ENCODE data around the gene ZNF507. TPM values are rescaled to one million over a fixed set of nuclear protein-coding genes. Genes with fewer than 3 reads are reported as not detected.
"Not testable (repeated sequence)": the region's sequence is repeated elsewhere in the genome, so short reads cannot be mapped to it uniquely, and the experiment has no call there.

ZNF507 gene
- total and polyA plus RNA-seq, 12 donors, result 2.7 to 26.6 (median 17.4) TPM

GRCh38 chr19:32418155-32418554, 72.7 kb downstream of the ZNF507 start:
- H3K27me3 ChIP-seq, result no peaks in the 10 kb centered on the region
- peaks cover 0 to 46% (median 0%) of the 10 kb centered on the region in 9 donors for H3K36me3 ChIP-seq
- WGBS, 2 donors, result 91 to 92% methylated on average over 3 of the region's 3 CpGs
- no peak for DNase-seq
- no peaks in the 10 kb centered on the region for H3K9me3 ChIP-seq
- intact Hi-C loops (cut with DNase I), result no loop called here
- TF ChIP-seq CTCF (IDR thresholded peaks at IDR 0.05), result no peak
- H3K27ac ChIP-seq, result no peak overlapping the region
- H3K4me3 ChIP-seq, result no peak overlapping the region
- ATAC-seq, result no peak
- H3K4me1 ChIP-seq, result peaks cover 0 to 18% (median 0%) of the 10 kb centered on the region in 9 donors

- 68 to 70% methylated on average over 7 of the region's 7 CpGs for WGBS, 2 donors
- Histone ChIP-seq H3K27ac (peak overlapping the region in 1 of 10 donors; percentile 49), H3K4me3 (no peak overlapping the region), H3K9me3 (peaks cover 0 to 4% (median 0%) of the 10 kb centered on the region in 11 donors), H3K27me3 (no peaks in the 10 kb centered on the region), H3K36me3 (peaks cover 0 to 29% (median 0%) of the 10 kb centered on the region in 9 donors), H3K4me1 (peaks cover 0 to 18% (median 0%) of the 10 kb centered on the region in 9 donors)
- ATAC-seq (peak in 3 of 8 donors; percentile 47 to 67 (median 47)), DNase-seq (no peak)
- intact Hi-C loops (cut with DNase I), result no loop called here
- no peak for TF ChIP-seq CTCF (IDR thresholded peaks at IDR 0.05)
Measured at GRCh38 chr19:32421589-32422361, 76.4 kb downstream of the ZNF507 start.

DNA sequence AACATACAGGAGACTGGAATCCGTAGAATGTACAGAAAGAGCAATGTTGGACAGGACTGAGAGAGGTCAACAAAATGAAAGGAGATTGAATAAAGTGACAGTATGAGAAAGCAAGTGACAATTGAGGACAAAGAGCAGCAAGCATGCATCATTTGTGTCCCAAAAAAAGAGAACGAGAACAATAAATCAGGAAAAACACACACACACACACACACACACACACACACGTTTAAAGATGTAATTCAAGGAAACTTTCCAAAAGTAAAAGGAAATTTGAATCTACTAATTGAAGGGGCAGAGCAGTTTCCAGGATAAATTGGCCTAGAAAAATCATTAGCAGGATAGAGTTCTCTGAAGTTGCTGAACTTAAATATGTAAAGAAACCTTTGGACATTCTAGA, 77.0 kb downstream of the ZNF507 start:
- ATAC-seq (no peak), DNase-seq (no peak)
- H3K4me3 ChIP-seq, result no peak overlapping the region
- H3K36me3 ChIP-seq, result peaks cover 0 to 25% (median 0%) of the 10 kb centered on the region in 9 donors
- intact Hi-C loops (cut with DNase I), result no loop called here
- peak overlapping the region in 1 of 10 donors; percentile 49 for H3K27ac ChIP-seq
- H3K4me1 ChIP-seq, result peaks cover 0 to 18% (median 0%) of the 10 kb centered on the region in 9 donors
- WGBS, 2 donors, result 68 to 76% methylated on average over 3 of the region's 3 CpGs
- peaks cover 0 to 4% (median 0%) of the 10 kb centered on the region in 11 donors for H3K9me3 ChIP-seq
- no peak for TF ChIP-seq CTCF (IDR thresholded peaks at IDR 0.05)
- H3K27me3 ChIP-seq, result no peaks in the 10 kb centered on the region

GRCh38 chr19:32423944-32424343, 78.5 kb downstream of the ZNF507 start:
- ATAC-seq; DNase-seq; H3K27ac ChIP-seq; H3K9me3 ChIP-seq; intact Hi-C loops (cut with DNase I); H3K27me3 ChIP-seq; H3K4me3 ChIP-seq: not testable (repeated sequence)
- H3K36me3 ChIP-seq, result peaks cover 0 to 23% (median 0%) of the 10 kb centered on the region in 9 donors
- peaks cover 0 to 18% (median 0%) of the 10 kb centered on the region in 9 donors for H3K4me1 ChIP-seq
- 95 to 97% methylated on average over 3 of the region's 3 CpGs for WGBS, 2 donors

- ATAC-seq, result no peak
- WGBS, 2 donors, result 89% methylated on average over 3 of the region's 3 CpGs
- DNase-seq, result no peak
Measured at GRCh38 chr19:32427536-32427935, 82.1 kb downstream of the ZNF507 start.

More at GRCh38 chr19:32427536-32427935, 82.1 kb downstream of the ZNF507 start:
- intact Hi-C loops (cut with DNase I), result no loop called here
- Histone ChIP-seq H3K27ac (no peak overlapping the region), H3K36me3 (peaks cover 0 to 15% (median 0%) of the 10 kb centered on the region in 9 donors), H3K4me1 (peaks cover 0 to 4% (median 0%) of the 10 kb centered on the region in 9 donors), H3K4me3 (no peak overlapping the region), H3K27me3 (no peaks in the 10 kb centered on the region), H3K9me3 (peaks cover 0 to 4% (median 0%) of the 10 kb centered on the region in 11 donors)
- no peak for TF ChIP-seq CTCF (IDR thresholded peaks at IDR 0.05)
